PC-9 (cell line): ENCODE measurements around the gene AMOTL1. TPM values are rescaled to one million over a fixed set of nuclear protein-coding genes. Genes with fewer than 3 reads are reported as not detected.

ENCODE experiments used
- BruUV-seq: library from RNA; stranded (reverse); fragments of 400-500 nt; replicated peaks from 2 replicates; lab custom pipeline; 2021; lab: Mats Ljungman, UMichigan
- CTCF ChIA-PET: fragments of 300-600 bp; sonication (Branson Sonifier 250); formaldehyde crosslinking; loops from one replicate; lab custom pipeline; 2022; ENCODE audit warnings: antibody characterized with exemption; lab: Charles Lee
- POLR2A ChIA-PET: fragments of 300-600 bp; sonication (Branson Sonifier 250); formaldehyde crosslinking; loops from one replicate; lab custom pipeline; 2022; ENCODE audit warnings: antibody characterized with exemption; ENCODE audit not compliant: unreplicated experiment; lab: Charles Lee
- DNase-seq, 2 experiments: peaks; one replicate each; pipeline versions ENCODE4 v3.0.0 to v3.0.0-alpha.2; 2015 to 2022; ENCODE audit warnings: mixed read lengths in 1 of 2
- H2AFZ ChIP-seq: fragments of 200-600 bp; sonication (generic); 2 replicates; pipeline ENCODE4 v1.8.1; 2017; ENCODE audit warnings: antibody characterized with exemption
- H3F3A ChIP-seq: fragments of 200-600 bp; sonication (generic); 2 replicates; pipeline ENCODE4 v1.8.1; 2017; ENCODE audit warnings: antibody characterized with exemption, mild to moderate bottlenecking, low read depth; ENCODE audit not compliant: insufficient read depth
- H3K27ac ChIP-seq: fragments of 200-600 bp; sonication (generic); 2 replicates; pipeline ENCODE4 v1.6.1; 2016; ENCODE audit warnings: mixed run types
- H3K27me3 ChIP-seq: fragments of 200-600 bp; sonication (generic); 2 replicates; pipeline ENCODE4 v1.6.1; 2016; ENCODE audit warnings: low read depth, mixed run types; ENCODE audit not compliant: insufficient read depth
- H3K36me3 ChIP-seq: fragments of 200-600 bp; sonication (generic); 2 replicates; pipeline ENCODE4 v1.6.1; 2016; ENCODE audit warnings: low read depth, mixed run types
- H3K4me1 ChIP-seq: fragments of 200-600 bp; sonication (generic); replicated peaks from 2 replicates; pipeline ENCODE4 v1.6.1; 2016; ENCODE audit warnings: mixed run types; ENCODE audit not compliant: insufficient read depth
- H3K4me2 ChIP-seq: fragments of 200-600 bp; sonication (generic); 2 replicates; pipeline ENCODE4 v1.6.1; 2017; ENCODE audit warnings: mixed run types
- H3K4me3 ChIP-seq: fragments of 200-600 bp; sonication (generic); 2 replicates; pipeline ENCODE4 v1.6.1; 2016; ENCODE audit warnings: mixed run types
- H3K79me2 ChIP-seq: fragments of 200-600 bp; sonication (generic); 2 replicates; pipeline ENCODE4 v1.6.1; 2017; ENCODE audit warnings: low read depth, mixed run types
- H3K9me2 ChIP-seq: fragments of 200-600 bp; sonication (generic); 2 replicates; pipeline ENCODE4 v1.8.1; 2017; ENCODE audit warnings: mild to moderate bottlenecking; ENCODE audit not compliant: insufficient read depth
- H3K9me3 ChIP-seq: fragments of 200-600 bp; sonication (generic); 2 replicates; pipeline ENCODE4 v1.8.1; 2016; ENCODE audit warnings: low read depth; ENCODE audit not compliant: insufficient read depth
- H4K20me1 ChIP-seq: fragments of 200-600 bp; sonication (generic); 2 replicates; pipeline ENCODE4 v1.8.1; 2017; ENCODE audit not compliant: insufficient read depth
- EZH2 ChIP-seq: fragments of 200-600 bp; sonication (generic); IDR thresholded peaks from 2 replicates; pipeline ENCODE4 v1.8.0; 2017; ENCODE audit warnings: antibody characterized with exemption, low read depth
- intact Hi-C: fragments of 100-400 bp; cut with micrococcal nuclease; formaldehyde crosslinking; loops from one replicate; pipeline ENCODE4 v1.10.0; 2022; ENCODE audit not compliant: unreplicated experiment
- total RNA-seq: library from RNA; stranded (reverse); gene quantifications from 2 replicates; pipeline ENCODE4 v1.2.3, GENCODE V29; 2021
- TF ChIP-seq, protein P1 (sequence below): fragments of 200-600 bp; sonication (generic); conservative IDR thresholded peaks from 2 replicates; pipeline ENCODE4 v1.6.1; 2017; ENCODE audit warnings: mixed run types, antibody characterized with exemption, mild to moderate bottlenecking, moderate library complexity

The AMOTL1 gene
- total RNA-seq, 1 experiment from 2014 or later, result 60.5 TPM

DNA sequence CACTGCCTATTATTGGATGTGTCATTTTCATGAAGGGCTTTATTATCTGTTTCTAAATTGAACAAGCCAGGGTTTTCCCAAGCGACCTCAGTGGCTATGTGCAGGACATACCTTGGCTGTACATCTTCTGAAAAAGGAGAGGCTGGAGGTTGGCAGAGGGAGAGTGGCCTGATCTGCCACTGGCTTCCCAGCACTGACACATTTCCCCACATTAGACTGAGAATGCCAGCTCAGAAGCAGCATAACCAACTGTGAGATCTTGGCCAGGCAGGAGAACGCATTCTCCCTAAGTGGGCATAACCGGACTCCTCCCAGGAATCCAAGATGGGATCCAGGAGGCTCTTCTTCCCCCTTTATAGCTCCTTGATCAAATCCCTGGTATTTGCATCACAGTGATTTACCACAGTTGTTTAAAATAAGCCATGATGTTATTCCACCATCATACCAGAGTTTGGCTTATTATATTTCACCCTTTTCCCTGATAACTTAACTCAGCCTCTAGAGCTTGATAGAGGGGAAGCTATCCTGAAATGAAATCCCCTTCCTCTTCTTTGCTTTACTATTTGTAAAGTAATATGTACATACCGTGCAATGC is 33.8 kb downstream of the AMOTL1 start:
- intact Hi-C loops, result no loop called here
- TF ChIP-seq, protein P1, sequence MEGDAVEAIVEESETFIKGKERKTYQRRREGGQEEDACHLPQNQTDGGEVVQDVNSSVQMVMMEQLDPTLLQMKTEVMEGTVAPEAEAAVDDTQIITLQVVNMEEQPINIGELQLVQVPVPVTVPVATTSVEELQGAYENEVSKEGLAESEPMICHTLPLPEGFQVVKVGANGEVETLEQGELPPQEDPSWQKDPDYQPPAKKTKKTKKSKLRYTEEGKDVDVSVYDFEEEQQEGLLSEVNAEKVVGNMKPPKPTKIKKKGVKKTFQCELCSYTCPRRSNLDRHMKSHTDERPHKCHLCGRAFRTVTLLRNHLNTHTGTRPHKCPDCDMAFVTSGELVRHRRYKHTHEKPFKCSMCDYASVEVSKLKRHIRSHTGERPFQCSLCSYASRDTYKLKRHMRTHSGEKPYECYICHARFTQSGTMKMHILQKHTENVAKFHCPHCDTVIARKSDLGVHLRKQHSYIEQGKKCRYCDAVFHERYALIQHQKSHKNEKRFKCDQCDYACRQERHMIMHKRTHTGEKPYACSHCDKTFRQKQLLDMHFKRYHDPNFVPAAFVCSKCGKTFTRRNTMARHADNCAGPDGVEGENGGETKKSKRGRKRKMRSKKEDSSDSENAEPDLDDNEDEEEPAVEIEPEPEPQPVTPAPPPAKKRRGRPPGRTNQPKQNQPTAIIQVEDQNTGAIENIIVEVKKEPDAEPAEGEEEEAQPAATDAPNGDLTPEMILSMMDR, result no peak
- TF ChIP-seq EZH2, result no peak
- H3K4me3 ChIP-seq, result no peak overlapping the region
- H4K20me1 ChIP-seq, result peaks cover 49% of the 10 kb centered on the region
- no peak overlapping the region for H3K4me2 ChIP-seq
- H3K36me3 ChIP-seq, result peaks cover 74% of the 10 kb centered on the region
- peaks cover 25% of the 10 kb centered on the region; the same call in 1 of the 2 replicates for H3F3A ChIP-seq
- no peak overlapping the region for H3K27ac ChIP-seq
- ChIA-PET POLR2A (no interaction called here), CTCF (no interaction called here)
- no peak overlapping the region for H2AFZ ChIP-seq
- BruUV-seq, result no TSS peak
- H3K9me2 ChIP-seq, result no peaks in the 10 kb centered on the region
- H3K4me1 ChIP-seq, result peaks cover 3% of the 10 kb centered on the region; the same call in 1 of the 2 replicates
- no peaks in the 10 kb centered on the region; the same call in 1 of the 2 replicates for H3K9me3 ChIP-seq
- H3K79me2 ChIP-seq, result peaks cover 100% of the 10 kb centered on the region
- DNase-seq, result no peak
- no peaks in the 10 kb centered on the region for H3K27me3 ChIP-seq

GRCh38 chr11:94802501-94802900 is 34.3 kb downstream of the AMOTL1 start:
- H3K4me3 ChIP-seq, result no peak overlapping the region
- peaks cover 26% of the 10 kb centered on the region; the same call in 1 of the 2 replicates for H3F3A ChIP-seq
- H2AFZ ChIP-seq, result no peak overlapping the region
- H3K27ac ChIP-seq, result no peak overlapping the region
- H3K4me2 ChIP-seq, result no peak overlapping the region
- intact Hi-C loops, result no loop called here
- peaks cover 100% of the 10 kb centered on the region for H3K79me2 ChIP-seq
- H3K9me2 ChIP-seq, result no peaks in the 10 kb centered on the region
- BruUV-seq, result no TSS peak
- POLR2A ChIA-PET, result no interaction called here
- no peaks in the 10 kb centered on the region for H3K27me3 ChIP-seq
- TF ChIP-seq, protein P1, result no peak
- TF ChIP-seq EZH2, result no peak
- H3K9me3 ChIP-seq, result no peaks in the 10 kb centered on the region; the same call in 1 of the 2 replicates
- H3K4me1 ChIP-seq, result no peaks in the 10 kb centered on the region
- CTCF ChIA-PET, result no interaction called here
- peaks cover 46% of the 10 kb centered on the region for H4K20me1 ChIP-seq
- no peak for DNase-seq
- H3K36me3 ChIP-seq, result peaks cover 71% of the 10 kb centered on the region

DNA sequence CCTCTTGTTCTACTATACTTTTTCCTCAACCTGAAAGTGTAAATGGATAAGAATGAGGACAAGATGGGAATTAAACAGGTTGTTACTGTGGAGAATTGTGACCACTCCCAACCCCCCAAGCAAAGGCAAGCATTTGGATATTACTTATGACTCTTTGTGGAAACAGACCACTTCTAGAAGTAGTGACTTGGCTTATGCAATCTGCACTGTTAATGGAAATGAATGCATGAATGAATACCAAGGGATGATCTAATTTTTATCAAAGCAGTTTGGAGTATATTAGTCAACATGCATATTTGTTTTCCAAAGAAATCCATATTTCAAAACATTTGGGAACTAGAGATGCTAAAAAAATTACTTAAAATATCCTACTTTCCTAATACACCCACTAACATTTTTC is 35.3 kb downstream of the AMOTL1 start:
- CTCF ChIA-PET, result no interaction called here
- POLR2A ChIA-PET, result no interaction called here
- Histone ChIP-seq H3K27ac (peak overlapping the region; percentile 11; the same call in 1 of the 2 replicates), H3K9me3 (no peaks in the 10 kb centered on the region), H3K36me3 (peaks cover 65% of the 10 kb centered on the region), H3K27me3 (no peaks in the 10 kb centered on the region), H2AFZ (no peak overlapping the region), H3F3A (peaks cover 26% of the 10 kb centered on the region; the same call in 1 of the 2 replicates), H3K9me2 (no peaks in the 10 kb centered on the region), H3K4me1 (no peaks in the 10 kb centered on the region), H3K4me2 (no peak overlapping the region), H3K4me3 (no peak overlapping the region), H4K20me1 (peaks cover 46% of the 10 kb centered on the region), H3K79me2 (peaks cover 94% of the 10 kb centered on the region)
- no peak for DNase-seq
- intact Hi-C loops, result no loop called here
- no TSS peak for BruUV-seq
- TF ChIP-seq, protein P1, result no peak
- no peak for TF ChIP-seq EZH2
